ENCODE data around the gene SSTR5.
"Not testable (repeated sequence)": the region's sequence is repeated elsewhere in the genome, so short reads cannot be mapped to it uniquely, and the experiment has no call there.

Gene SSTR5

DNA sequence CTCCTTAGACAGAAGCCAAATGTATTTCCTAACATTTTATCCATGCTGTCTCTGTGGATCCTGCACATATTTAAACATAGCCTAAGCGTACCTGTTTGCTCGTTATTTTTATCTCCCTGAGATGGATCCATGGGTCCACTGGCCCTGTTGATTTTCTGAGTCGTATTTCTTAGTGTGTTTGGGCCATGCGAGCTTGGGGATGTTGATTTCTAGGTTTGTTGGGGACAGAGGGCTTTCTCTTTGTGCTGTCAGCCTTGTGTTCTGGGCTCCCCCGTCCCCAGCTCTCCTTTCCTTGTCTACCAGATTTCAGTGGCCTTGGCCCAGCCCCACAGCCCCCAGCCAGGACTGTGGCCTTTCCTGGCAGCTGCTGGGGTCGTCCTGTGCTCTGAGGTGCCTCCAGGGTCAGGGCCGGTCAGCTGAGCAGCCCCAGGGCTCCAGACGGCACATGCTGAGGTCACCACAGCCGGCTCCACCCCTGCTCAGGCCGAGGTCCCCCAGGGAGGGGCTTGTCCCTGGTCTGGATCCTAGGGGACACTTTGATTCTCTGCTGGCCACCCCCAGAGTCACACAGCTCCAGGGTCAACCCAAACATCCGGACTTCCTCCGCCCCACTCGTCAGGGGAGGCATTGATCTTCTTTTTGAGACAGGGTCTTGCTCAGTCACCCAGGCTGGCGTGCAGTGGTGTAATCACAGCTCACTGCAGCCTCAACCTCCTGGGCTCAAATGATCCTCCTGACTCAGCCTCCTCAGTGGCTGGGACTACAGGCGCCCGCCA, 4.4 kb downstream of the SSTR5 start:
- DNase-seq, result no peak

GRCh38 chr16:1077877-1078578, 5.5 kb downstream of the SSTR5 start:
- DNase-seq, result no peak

- no peak for DNase-seq
Observed at GRCh38 chr16:1078579-1079021, 6.1 kb downstream of the SSTR5 start.

GRCh38 chr16:1079341-1079740, 6.8 kb downstream of the SSTR5 start:
- no peak for DNase-seq

DNA sequence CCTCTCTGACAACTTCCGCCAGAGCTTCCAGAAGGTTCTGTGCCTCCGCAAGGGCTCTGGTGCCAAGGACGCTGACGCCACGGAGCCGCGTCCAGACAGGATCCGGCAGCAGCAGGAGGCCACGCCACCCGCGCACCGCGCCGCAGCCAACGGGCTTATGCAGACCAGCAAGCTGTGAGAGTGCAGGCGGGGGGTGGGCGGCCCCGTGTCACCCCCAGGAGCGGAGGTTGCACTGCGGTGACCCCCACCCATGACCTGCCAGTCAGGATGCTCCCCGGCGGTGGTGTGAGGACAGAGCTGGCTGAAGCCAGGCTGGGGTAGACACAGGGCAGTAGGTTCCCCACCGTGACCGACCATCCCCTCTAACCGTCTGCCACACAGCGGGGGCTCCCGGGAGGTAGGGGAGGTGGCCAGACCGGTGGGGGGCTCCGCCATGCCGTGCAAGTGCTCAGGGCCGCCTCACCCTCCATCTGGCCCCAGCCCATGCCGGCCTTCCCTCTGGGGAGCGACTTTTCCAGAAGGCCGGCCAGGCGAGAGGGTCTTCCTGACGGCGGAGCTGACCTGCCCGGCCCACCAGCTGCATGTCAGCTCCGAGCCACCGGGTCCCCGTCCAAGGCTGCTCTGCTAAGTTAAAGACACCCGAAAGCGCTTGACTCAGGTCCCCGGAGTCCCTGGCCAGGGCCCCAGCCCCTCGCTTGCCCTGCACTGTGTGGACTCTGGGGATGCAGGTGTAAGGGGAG, 7.4 kb downstream of the SSTR5 start:
- DNase-seq, result no peak

GRCh38 chr16:1080801-1081733, 8.5 kb downstream of the SSTR5 start:
- no peak for DNase-seq

GRCh38 chr16:1081734-1082265, 9.3 kb downstream of the SSTR5 start:
- DNase-seq, result no peak

DNA sequence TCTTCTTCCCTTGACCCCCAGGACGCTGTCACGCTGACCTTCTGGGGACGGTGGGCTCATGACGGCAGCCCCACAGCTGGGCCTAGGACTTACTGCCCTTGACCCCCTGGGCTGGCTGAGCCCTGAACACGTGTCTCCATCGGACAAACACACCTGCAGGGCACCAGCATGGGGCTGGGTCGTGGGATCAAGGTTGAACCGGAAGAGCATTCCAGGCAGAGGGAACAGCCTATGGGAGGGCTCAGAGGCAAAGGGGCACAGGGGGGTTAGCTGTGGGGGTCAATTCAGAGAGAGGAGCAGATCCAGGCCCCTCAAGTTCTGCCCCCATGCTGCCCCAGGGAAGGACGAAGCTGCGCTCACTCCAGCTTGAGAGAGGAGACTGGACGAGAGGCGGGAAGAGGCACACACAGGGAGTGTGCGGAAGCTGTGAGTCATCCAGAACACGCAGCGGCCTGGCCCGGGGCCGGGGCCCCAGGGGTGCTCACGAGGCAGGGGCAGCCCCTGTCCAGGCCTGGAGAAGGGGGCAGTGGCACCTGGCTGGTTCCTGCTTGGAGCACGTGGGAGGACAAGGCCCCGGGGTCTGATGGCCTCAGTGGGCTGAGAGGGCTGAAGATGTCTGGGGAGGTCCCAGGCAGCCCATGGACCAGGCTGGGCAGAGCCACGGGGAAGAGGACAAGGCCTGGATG, 9.9 kb downstream of the SSTR5 start:
- DNase-seq, result no peak

DNA sequence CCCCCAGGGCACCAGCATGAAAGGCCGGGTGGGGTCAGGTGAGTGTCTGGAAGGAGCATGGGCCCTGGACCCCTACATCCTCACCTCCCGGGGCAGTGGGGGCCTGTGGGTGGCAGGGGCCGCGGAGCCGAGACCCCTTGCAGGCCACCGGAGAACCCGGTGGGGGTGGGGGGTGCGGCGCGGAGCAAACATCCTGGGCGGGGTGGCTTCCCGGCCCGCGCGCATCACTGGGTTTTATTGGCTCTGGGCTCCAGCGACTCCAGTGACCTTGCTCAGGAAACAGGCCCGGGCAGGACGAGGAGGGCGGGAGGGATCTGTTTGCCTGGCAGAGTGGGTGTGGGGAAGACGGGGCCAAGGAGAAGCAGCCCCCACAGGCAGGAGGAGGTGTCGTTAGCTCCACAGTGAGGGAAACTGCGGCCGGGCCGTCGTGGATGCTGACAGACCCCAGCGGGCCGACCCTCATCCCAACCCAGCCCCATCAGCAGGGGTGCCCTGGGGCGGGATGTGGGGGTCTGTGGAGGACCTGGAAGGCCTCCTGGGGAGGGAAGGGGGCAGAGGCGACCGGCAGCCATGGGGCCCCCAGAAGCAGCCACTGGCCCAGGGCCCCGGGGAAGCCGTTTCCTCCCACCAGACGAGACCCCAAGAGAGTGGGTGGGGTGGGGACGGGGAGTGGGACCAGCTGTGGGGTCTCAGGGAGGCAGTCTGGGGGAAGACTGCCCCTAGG, 10.6 kb downstream of the SSTR5 start:
- no peak for DNase-seq

GRCh38 chr16:1084971-1085370, 12.4 kb downstream of the SSTR5 start:
- no peak for DNase-seq

DNA sequence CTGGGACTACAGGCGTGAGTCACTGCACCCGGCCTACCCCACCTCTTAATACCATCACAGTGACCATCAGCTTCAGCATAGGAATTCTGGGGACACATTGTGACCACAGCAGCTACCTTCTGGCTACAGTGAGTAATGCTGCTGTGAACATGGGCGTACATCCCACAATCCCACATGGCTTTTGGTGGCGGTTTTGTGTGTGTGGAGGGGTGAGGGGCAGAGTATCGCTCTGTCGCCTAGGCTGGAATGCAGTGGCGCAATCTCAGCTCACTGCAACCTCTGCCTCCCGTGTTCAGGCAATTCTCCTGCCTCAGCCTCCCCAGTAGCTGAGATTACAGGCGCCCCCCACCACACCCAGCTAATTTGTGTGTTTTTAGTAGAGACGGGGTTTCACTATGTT, 13.9 kb downstream of the SSTR5 start:
- not testable (repeated sequence) for DNase-seq

- DNase-seq, result no peak
Observed at GRCh38 chr16:1088295-1089170, 16.0 kb downstream of the SSTR5 start.

- no peak for DNase-seq
Observed at GRCh38 chr16:1089439-1089821, 16.9 kb downstream of the SSTR5 start.

DNA sequence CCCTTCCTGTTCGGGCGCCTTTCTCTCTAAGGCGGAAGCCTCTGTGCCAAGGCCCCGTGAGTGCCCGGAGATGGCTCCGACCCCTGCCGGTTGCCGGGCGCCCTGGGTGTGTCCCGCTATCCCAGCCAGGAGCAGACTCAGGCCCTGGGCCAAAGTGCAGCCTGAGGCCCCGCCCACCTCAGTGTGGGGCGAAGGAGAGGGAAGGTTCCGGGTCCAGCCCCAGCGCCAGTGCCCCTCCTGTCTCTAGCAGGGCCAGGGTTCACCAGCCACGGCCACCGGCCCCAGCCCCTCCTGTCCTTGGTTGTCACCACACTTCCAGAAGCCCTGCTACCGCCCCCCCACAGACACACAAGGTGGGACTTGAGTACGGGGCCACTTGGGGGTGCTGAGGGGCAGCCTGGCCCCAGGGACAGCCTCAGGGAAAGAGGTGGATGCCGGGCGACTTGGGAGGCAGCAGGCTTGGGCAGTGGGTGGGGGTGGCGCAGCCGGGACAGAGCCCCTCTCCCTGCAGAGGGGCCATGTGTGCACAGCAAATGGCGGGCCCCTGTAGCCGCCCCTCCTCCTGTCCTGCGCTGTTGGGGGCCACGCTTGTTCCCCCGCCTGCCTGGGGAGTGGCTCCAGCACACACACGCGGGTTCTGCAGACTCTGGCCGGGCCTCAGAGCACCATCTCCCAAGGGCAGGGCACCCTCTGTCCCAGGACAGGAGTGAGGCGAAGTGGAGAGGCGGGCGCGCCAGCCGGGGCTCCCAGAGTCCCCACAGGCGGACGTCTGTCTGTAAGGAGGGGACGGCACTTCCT, 17.5 kb downstream of the SSTR5 start:
- DNase-seq, result no peak

GRCh38 chr16:1090620-1091587, 18.4 kb downstream of the SSTR5 start:
- no peak for DNase-seq

- DNase-seq, result no peak
Observed at GRCh38 chr16:1091992-1092552, 19.5 kb downstream of the SSTR5 start.

DNA sequence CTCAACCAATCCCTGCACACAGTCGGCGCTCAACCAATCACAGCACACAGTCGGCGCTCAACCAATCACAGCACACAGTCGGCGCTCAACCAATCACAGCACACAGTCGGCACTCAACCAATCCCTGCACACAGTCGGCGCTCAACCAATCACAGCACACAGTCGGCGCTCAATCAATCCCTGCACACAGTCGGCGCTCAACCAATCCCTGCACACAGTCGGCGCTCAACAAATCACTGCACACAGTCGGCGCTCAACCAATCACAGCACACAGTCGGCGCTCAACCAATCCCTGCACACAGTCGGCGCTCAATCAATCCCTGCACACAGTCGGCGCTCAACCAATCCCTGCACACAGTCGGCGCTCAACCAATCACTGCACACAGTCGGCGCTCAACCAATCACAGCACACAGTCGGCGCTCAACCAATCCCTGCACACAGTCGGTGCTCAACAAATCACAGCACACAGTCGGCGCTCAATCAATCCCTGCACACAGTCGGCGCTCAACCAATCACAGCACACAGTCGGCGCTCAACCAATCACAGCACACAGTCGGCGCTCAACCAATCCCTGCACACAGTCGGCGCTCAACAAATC, 20.2 kb downstream of the SSTR5 start:
- DNase-seq, result not testable (repeated sequence)

Measured in activated naive CD4-positive, alpha-beta T cell treated with anti-CD3 and anti-CD28 coated beads, Interleukin-2, amount 50 U/mL, for 16 hours (primary cell).